Stimulated activated CD8-positive, alpha-beta memory T cell treated with anti-CD3 and anti-CD28 coated beads, Interleukin-2, amount 100 ng/mL, for 1 hour (primary cell): ENCODE data around the gene NDST3.

Source experiments
- DNase-seq, 2 donors: peaks; one replicate each; pipeline ENCODE4 v3.0.0-alpha.2; 2020; ENCODE audit warnings: low read depth in 2 of 2

NDST3 gene

DNA sequence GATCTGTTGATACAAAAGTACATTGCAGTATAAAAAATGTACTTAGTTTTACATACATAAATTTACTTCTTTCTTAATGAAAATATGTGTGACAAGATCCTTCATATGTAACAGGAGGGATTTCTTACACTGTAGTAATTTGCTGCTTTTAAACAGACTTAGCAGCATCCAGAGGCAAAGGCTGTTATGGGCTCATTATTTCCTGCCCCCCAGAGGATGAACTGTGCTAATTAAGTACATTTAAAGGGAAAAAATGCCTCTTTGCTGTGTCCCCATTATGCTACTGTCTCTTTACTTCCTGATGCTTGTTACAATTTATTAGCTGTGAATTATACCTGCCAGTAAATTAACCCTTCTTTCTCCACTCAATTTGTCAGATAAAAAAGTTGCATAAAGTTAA, 47.1 kb downstream of the NDST3 start:
- no peak for DNase-seq

DNA sequence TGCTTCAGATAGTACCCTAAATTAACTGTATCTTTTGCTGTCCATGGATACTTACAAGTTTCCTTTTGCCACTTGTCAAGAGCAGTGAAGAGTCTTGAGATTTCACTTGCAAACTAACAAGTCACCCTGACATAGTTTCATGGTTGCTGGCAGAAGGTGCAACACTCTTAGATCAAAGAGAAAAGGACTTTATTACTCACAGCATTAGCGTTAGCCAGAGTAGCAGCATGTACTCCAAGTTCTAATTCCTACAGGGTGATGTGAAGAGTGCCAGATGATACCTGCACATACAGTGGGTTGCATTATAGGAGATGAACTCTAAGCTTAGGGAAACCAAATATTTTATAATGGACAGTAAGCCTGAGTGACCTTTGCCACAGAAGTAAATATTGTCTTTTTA, 47.9 kb downstream of the NDST3 start:
- DNase-seq = no peak

DNA sequence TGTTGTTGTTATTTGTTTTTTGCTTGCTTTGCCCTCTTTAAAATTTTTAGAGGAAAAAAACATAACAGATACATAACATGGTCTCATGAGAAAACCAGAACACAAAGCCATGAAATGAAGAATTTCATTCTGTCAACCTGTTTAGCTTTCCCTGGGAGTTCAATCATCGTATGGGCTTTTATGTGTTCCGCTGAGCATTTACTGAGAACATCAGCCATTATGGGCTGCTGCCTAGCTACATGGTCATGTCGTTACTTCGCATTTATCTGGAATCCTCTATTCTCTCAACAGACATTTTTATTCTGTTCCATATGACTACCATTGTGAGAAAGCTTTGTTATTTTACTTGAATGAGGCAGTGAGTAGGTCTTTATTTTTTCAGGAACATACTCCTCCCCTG, 51.4 kb downstream of the NDST3 start:
- DNase-seq = no peak

DNA sequence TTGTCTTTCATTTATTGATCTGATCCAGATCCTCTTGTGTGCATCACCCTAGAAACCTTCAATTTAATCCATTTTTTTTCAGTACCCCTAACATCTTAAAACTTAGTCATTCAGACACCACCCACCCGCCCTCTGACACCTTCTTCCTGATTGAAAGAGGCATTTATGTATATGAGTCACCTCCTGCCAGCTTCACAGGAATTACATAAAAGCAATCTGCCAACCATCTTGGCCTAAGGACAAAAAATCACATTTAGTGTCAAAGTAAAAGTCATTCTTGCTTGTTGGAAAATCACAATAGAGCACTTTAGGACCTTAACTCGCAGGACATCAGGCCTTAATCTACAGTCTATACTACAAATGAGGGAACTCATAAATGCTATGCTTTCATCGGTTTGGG, 52.1 kb downstream of the NDST3 start:
- no peak for DNase-seq

GRCh38 chr4:118087366-118087765, 53.1 kb downstream of the NDST3 start:
- no peak for DNase-seq

DNA sequence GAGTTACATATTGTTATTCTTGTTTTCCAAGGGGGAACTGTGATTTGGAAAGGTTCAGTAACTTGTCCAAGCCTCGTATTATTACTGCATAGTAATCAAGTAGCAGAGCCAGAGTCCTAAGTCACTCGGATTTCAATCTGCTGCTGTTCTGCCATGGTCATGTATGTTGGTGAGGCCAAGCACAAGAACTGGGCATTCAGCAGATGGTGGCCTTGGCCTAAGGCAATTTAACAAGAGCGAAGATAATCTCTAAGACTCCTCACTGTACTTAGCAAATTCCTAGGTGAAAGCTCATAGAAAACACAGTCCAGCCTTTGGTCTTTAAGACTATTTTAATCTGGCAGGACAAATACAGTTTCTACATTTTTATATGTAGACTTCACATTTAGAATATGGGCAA, 64.8 kb downstream of the NDST3 start:
- DNase-seq = no peak

DNA sequence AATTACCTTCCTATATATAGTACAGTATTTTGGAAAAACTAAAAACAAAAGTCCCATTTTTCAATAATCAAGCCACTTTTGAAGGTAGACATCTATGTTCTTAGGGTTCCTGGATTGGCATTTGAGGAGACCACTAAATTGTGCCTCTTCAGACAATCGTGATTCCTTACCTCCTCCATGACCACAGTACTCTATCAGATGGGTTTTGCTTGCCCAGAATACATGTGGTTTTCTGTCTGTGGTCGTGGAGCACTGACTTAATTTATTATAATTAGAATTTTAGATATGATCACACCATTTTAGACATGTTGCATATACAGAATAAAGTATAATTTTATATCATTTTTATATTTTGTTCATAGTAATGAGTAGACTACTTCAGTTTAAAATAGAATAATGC, 67.9 kb downstream of the NDST3 start:
- DNase-seq = no peak

- no peak for DNase-seq
Observed at GRCh38 chr4:118112117-118113046, 78.1 kb downstream of the NDST3 start.

GRCh38 chr4:118113220-118113619, 78.9 kb downstream of the NDST3 start:
- no peak for DNase-seq

DNA sequence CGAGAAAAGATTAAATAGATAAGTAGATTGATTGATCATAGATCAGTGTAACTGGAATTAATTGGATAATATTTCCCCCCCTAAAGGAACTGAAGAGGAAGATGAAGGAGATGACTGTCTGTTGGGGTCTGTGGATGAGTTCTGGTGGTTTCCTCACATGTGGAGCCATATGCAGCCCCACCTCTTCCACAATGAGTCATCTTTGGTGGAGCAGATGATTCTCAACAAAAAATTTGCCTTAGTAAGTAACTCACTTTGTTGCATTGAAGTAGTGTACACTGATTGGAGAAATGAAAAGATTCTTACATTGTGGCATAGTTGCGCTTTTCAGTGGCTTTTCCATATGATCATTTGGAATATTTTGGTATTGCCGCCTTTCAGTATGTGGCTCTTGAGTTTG, 80.4 kb downstream of the NDST3 start:
- DNase-seq = no peak

DNA sequence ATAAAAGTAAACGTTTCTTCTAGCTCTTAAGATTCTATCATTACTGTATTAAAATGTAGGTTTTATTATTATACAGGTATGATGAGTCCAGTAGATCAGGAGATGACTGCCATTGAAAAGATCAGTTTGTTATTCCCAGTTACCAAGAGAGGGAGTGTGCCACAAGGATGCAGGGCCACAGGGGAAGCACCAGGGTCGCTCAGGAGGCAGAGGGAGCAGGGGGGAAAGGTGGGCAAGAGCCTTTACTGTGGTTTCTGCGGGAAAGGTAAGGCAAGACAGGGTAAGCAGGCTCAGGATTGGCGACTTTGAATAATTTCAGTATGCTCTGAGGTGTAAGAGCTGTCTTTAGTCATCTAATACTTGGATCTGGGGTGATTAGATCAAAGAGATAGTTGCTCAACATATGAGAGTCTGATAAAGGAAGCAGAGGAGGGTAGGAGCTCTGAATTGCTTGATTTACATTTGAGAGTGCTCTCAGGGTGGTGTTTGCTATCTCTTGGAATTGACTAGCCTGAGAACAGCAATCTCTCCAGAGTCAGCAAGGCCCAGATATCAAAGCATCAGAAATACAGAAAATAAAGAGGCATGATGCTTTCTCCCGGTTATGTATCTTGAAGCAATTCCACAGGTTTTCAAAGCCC, 86.0 kb downstream of the NDST3 start:
- DNase-seq = no peak

GRCh38 chr4:118124997-118125396, 90.7 kb downstream of the NDST3 start:
- DNase-seq = no peak

DNA sequence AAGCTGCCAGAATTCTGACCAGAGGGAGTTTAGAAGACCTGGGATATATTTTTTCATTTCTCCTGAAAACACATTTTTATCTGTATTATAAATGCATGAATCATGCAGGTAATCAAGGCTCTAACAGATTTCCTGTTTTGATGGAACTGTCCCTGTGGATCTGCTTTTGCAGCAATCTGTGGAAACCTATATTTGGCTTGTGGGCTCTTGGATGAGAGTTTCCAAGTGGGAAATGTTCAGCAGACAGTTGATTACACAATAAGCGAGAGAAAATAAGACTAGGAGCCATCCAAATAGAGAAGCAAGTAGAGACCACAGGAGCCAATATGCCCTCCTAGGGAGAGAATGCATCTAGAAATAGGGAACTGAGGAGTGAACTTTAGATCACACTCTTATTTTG, 105.0 kb downstream of the NDST3 start:
- DNase-seq = no peak

DNA sequence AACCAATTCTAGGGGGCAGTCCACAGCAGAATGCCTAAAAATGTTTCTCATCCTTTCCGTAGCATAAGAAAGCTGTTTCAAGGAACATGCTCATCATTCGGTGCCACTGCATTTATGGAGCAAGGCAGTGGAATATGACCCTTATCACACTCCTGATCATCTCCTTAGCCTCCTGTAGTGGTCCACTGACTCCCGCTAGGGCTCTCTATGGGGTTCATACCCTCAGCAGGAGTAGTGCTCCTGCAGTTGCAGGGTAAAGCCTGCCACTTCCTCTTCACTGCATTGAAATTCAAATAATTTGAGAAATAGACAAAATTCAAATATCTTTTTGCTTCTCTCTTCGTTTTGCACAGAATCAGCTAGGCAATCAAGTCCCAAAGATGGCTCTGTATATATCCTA, 107.0 kb downstream of the NDST3 start:
- DNase-seq = no peak

DNA sequence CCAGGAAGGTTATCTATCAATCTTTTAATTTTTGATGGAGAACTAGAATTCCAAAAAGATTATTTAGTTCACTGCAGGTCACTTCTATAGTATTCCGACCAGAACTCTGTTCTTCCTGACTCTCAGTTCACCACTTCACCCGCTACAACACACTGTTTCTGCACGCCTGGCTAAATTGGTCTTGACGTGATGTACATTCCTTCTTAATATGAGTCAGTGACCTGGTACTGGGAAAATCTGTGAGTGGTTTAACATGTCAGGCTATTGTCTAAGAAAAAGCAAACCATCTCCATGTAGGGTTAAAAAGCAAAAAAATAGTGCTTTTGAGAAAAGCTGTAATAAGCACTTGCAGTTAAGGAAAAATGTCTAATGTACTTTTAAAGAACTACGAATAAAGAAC, 120.4 kb downstream of the NDST3 start:
- DNase-seq = no peak

GRCh38 chr4:118155516-118155915, 121.2 kb downstream of the NDST3 start:
- no peak for DNase-seq

DNA sequence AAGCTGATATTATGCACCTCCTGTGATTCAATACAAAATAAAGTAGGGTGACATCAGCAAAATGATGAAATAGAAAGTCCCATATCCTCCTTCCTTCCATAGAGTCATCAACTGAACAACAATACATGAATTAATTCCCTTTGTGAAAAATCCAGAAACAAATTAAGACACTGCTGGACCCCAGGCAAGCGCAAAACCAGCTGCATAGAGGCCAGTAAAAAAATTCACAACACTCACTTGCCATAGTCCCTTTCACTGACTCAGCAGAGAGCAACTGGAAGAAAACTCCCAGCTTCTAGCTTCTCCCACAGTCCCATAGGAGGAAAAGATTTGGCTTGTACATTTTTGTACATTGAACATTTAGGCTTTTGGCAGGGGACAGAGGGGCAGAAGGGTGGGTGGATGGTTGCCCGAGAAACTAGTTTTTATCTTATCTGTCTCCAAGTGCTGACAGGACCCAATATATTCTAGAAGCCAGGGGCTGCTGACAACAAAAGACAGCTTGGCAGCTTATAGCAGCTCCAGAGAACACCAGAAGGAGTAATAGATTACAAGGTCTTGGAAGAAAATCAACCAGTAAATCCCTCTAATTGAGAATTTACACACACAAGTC, 124.6 kb downstream of the NDST3 start:
- no peak for DNase-seq

- no peak for DNase-seq
Observed at GRCh38 chr4:118167306-118167705, 133.0 kb downstream of the NDST3 start.

- no peak for DNase-seq
Observed at GRCh38 chr4:118171381-118171780, 137.1 kb downstream of the NDST3 start.

DNA sequence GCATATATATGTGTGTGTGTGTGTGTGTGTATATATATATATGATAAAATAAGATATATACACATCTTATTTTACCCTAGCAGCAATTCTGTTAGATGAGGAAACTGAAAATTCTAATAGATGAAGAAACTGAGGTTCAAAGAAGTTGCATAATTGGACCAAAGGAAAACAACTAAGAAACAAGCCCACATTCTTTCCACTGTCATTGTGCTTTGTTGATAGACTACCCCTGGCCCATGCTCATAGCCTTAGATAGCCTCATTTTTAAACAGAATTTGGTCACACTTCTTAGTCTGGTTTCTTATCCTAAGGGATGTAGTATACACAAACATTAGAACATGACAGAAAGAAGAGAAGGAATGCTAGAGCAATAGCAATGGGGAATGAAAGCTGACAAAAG, 138.8 kb downstream of the NDST3 start:
- DNase-seq = no peak

- DNase-seq = no peak
Observed at GRCh38 chr4:118173956-118174725, 139.9 kb downstream of the NDST3 start.

- DNase-seq = no peak
Observed at GRCh38 chr4:118175506-118175905, 141.2 kb downstream of the NDST3 start.
